ENCODE results near the gene PACSIN2. TPM values are rescaled to one million over a fixed set of nuclear protein-coding genes. Genes with fewer than 3 reads are reported as not detected.

PACSIN2 gene
- total RNA-seq, 5 donors from 2014 or later (not counting 1 experiment from before 2014, with no cell fraction given) = 25.9 to 49.0 (median 40.4) TPM

DNA sequence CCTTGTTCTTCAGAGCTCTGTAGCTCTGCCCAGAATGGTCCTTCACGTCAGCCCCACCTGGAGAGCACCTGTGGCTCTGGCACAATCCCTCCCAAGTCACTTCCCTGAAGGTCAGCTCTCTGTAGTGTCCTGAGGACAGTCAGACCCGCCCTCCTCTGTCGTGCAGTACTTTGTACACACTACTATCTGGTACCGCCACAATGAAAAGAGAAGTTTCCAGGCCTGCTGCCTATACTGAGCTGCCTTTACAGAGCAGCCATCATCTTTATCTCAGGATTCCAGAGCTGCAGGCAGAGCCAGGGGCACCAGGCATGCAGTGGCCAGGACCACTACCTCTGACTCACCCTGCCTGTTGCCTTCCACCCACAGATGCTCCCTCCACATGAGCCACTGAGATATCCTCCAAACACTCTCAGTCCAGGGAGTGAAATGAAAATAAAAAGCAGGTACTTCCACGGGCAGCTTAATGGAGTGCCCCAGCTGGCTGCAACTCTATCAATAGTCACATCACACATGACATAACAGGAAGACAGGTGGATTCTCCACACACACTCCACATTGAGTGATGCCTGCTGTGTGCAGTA, 7.3 kb downstream of the PACSIN2 start:
- H3K9me3 ChIP-seq = no peaks in the 10 kb centered on the region
- Mint-ChIP-seq H3K4me3 (no peak overlapping the region), H3K27ac (peak overlapping the region in 1 of 2 donors; percentile 48), H3K36me3 (no peaks in the 10 kb centered on the region), H3K4me1 (peaks cover 71 to 72% (median 72%) of the 10 kb centered on the region in 3 donors), H3K9me3 (no peaks in the 10 kb centered on the region), H3K27me3 (no peaks in the 10 kb centered on the region)
- POLR2A ChIA-PET = interaction anchor here in 1 of 2 donors (0.6 kb wide), 1 partner anchor 392 kb away, joined by 5 read pairs; no protein-coding TSS in a partner anchor
- H3K4me3 ChIP-seq (ENCODE audit: control insufficient read depth in 1 of 2, extremely low read depth in 1 of 2, low read length in 1 of 2) = no peak overlapping the region
- no peak overlapping the region for H3K27ac ChIP-seq (ENCODE audit: low read length)
- WGBS (ENCODE audit: insufficient coverage) = 83% methylated on average over 5 of the region's 5 CpGs
- DNase-seq = no peak
- CTCF ChIA-PET = interaction anchor here in 1 of 2 donors (0.5 kb wide), 1 partner anchor 12 kb away, joined by 4 read pairs; no protein-coding TSS in a partner anchor
- H3K36me3 ChIP-seq (ENCODE audit: control insufficient read depth in 2 of 2, extremely low read depth in 1 of 2, insufficient read depth in 1 of 2, low read length in 1 of 2) = no peaks in the 10 kb centered on the region
- ATAC-seq (replicated peaks in 1 of 4) = no peak
- H3K4me1 ChIP-seq (ENCODE audit: control insufficient read depth in 1 of 2, extremely low read depth in 1 of 2, insufficient read depth in 2 of 2, low read length in 2 of 2) = peaks cover 2 to 40% of the 10 kb centered on the region in 2 experiments
- no peaks in the 10 kb centered on the region for H3K27me3 ChIP-seq (replicated peaks in 1 of 2; ENCODE audit: control insufficient read depth in 2 of 2, extremely low read depth in 1 of 2, insufficient read depth in 2 of 2, low read length in 1 of 2)

DNA sequence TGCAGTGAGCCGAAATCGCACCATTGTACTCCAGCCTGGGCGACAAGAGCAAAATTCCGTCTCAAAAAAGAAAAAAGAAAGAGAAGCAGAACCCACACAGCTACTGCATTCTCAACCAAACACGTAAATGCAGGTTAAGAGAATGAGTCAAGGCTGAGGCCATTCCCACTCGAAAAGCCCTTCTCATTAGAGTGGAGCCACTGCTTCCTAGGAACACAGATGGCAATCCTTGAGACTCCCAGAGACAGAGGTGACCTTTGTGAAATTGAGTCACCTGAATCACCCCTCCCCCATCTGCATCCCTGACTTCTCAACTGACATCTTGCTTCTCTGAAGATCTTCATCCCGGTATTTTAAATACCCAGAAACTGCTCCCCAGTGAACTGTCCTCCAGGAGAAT, 8.2 kb downstream of the PACSIN2 start:
- peaks cover 5 to 45% of the 10 kb centered on the region in 2 experiments for H3K4me1 ChIP-seq (ENCODE audit: control insufficient read depth in 1 of 2, extremely low read depth in 1 of 2, insufficient read depth in 2 of 2, low read length in 2 of 2)
- no peak overlapping the region for H3K4me3 Mint-ChIP-seq
- peaks cover 75 to 78% (median 76%) of the 10 kb centered on the region in 3 donors for H3K4me1 Mint-ChIP-seq
- H3K36me3 Mint-ChIP-seq = no peaks in the 10 kb centered on the region
- no peak overlapping the region for H3K27ac ChIP-seq (ENCODE audit: low read length)
- H3K27ac Mint-ChIP-seq = no peak overlapping the region
- H3K9me3 Mint-ChIP-seq = no peaks in the 10 kb centered on the region
- no peak for DNase-seq
- H3K36me3 ChIP-seq (ENCODE audit: control insufficient read depth in 2 of 2, extremely low read depth in 1 of 2, insufficient read depth in 1 of 2, low read length in 1 of 2) = no peaks in the 10 kb centered on the region
- WGBS (ENCODE audit: insufficient coverage) = 100% methylated on average over 2 of the region's 7 CpGs
- no peak overlapping the region for H3K4me3 ChIP-seq (ENCODE audit: control insufficient read depth in 1 of 2, extremely low read depth in 1 of 2, low read length in 1 of 2)
- POLR2A ChIA-PET = interaction anchor here in 1 of 2 donors (0.6 kb wide), 1 partner anchor 391 kb away, joined by 5 read pairs; no protein-coding TSS in a partner anchor
- H3K27me3 Mint-ChIP-seq = no peaks in the 10 kb centered on the region
- H3K9me3 ChIP-seq = no peaks in the 10 kb centered on the region
- CTCF ChIA-PET = no interaction called here
- ATAC-seq (replicated peaks in 1 of 4) = no peak
- no peaks in the 10 kb centered on the region for H3K27me3 ChIP-seq (replicated peaks in 1 of 2; ENCODE audit: control insufficient read depth in 2 of 2, extremely low read depth in 1 of 2, insufficient read depth in 2 of 2, low read length in 1 of 2)

DNA sequence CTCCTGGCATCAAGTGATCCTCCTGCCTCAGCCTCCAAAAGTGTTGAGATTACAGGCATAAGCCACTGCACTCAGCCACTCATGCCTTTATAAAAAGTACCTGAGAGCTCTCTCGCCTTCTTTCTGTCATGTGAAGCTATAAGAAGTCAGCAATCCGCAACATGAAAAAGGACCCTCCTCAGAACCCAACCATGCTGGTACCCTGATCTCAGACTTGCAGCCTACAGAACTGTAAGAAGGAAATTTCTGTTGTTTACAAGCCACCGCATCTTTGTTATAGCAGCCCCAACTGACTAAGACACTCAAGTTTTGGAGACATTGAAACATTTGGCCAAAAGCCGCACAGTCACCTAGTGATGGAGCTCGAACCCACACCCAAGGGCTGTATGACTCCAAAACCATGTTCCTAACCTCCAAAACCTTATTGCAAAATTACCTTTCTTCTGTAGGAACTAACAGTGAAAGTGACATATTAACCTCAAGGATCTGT, 8.9 kb downstream of the PACSIN2 start:
- DNase-seq = no peak
- CTCF ChIA-PET = interaction anchor here in 1 of 2 donors (0.5 kb wide), 1 partner anchor 138 kb away, joined by 4 read pairs; no protein-coding TSS in a partner anchor
- Histone ChIP-seq H3K27ac (ENCODE audit: low read length) (no peak overlapping the region), H3K4me1 (ENCODE audit: control insufficient read depth in 1 of 2, extremely low read depth in 1 of 2, insufficient read depth in 2 of 2, low read length in 2 of 2) (peaks cover 12 to 52% of the 10 kb centered on the region in 2 experiments), H3K27me3 (replicated peaks in 1 of 2; ENCODE audit: control insufficient read depth in 2 of 2, extremely low read depth in 1 of 2, insufficient read depth in 2 of 2, low read length in 1 of 2) (no peaks in the 10 kb centered on the region), H3K36me3 (ENCODE audit: control insufficient read depth in 2 of 2, extremely low read depth in 1 of 2, insufficient read depth in 1 of 2, low read length in 1 of 2) (no peaks in the 10 kb centered on the region), H3K4me3 (ENCODE audit: control insufficient read depth in 1 of 2, extremely low read depth in 1 of 2, low read length in 1 of 2) (no peak overlapping the region), H3K9me3 (no peaks in the 10 kb centered on the region)
- H3K27me3 Mint-ChIP-seq = no peaks in the 10 kb centered on the region
- WGBS (ENCODE audit: insufficient coverage) = 95% methylated on average over 3 of the region's 5 CpGs
- peaks cover 75 to 80% (median 78%) of the 10 kb centered on the region in 3 donors for H3K4me1 Mint-ChIP-seq
- no peaks in the 10 kb centered on the region for H3K9me3 Mint-ChIP-seq
- no peaks in the 10 kb centered on the region for H3K36me3 Mint-ChIP-seq
- H3K4me3 Mint-ChIP-seq = no peak overlapping the region
- no peak overlapping the region for H3K27ac Mint-ChIP-seq
- no peak for ATAC-seq (replicated peaks in 1 of 4)
- POLR2A ChIA-PET = no interaction called here

DNA sequence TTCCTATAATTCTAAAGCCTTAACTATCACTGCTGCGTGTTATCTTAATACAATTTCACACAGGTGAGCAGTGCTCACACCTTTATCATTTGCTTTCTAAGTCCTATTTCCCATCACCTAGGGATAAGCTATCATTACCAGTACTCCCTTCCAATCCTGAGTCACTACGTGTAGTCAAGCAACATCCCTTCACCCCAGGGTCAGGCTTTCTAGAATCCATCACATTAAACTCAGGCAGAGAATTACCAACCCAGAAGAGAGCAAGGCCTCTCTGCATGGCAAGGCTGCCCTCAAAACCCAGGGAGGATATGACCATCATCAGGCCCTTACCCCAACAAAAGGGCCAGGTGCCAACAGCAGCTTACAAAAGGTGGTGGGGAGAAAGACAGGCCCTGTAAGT, 9.8 kb downstream of the PACSIN2 start:
- Mint-ChIP-seq H3K36me3 (no peaks in the 10 kb centered on the region), H3K27me3 (no peaks in the 10 kb centered on the region), H3K4me1 (peaks cover 82 to 85% (median 82%) of the 10 kb centered on the region in 3 donors), H3K9me3 (no peaks in the 10 kb centered on the region), H3K4me3 (no peak overlapping the region), H3K27ac (no peak overlapping the region)
- 100% methylated on average over 2 of the region's 2 CpGs for WGBS (ENCODE audit: insufficient coverage)
- ATAC-seq (replicated peaks in 1 of 4) (no peak), DNase-seq (no peak)
- Histone ChIP-seq H3K4me1 (ENCODE audit: control insufficient read depth in 1 of 2, extremely low read depth in 1 of 2, insufficient read depth in 2 of 2, low read length in 2 of 2) (peaks cover 12 to 57% of the 10 kb centered on the region in 2 experiments), H3K4me3 (ENCODE audit: control insufficient read depth in 1 of 2, extremely low read depth in 1 of 2, low read length in 1 of 2) (no peak overlapping the region), H3K27ac (ENCODE audit: low read length) (no peak overlapping the region), H3K27me3 (replicated peaks in 1 of 2; ENCODE audit: control insufficient read depth in 2 of 2, extremely low read depth in 1 of 2, insufficient read depth in 2 of 2, low read length in 1 of 2) (no peaks in the 10 kb centered on the region), H3K9me3 (no peaks in the 10 kb centered on the region), H3K36me3 (ENCODE audit: control insufficient read depth in 2 of 2, extremely low read depth in 1 of 2, insufficient read depth in 1 of 2, low read length in 1 of 2) (no peaks in the 10 kb centered on the region)
- ChIA-PET POLR2A (no interaction called here), CTCF (interaction anchor here in 1 of 2 donors (1.0 kb wide), 1 partner anchor 16 kb away, joined by 5 read pairs; no protein-coding TSS in a partner anchor)

DNA sequence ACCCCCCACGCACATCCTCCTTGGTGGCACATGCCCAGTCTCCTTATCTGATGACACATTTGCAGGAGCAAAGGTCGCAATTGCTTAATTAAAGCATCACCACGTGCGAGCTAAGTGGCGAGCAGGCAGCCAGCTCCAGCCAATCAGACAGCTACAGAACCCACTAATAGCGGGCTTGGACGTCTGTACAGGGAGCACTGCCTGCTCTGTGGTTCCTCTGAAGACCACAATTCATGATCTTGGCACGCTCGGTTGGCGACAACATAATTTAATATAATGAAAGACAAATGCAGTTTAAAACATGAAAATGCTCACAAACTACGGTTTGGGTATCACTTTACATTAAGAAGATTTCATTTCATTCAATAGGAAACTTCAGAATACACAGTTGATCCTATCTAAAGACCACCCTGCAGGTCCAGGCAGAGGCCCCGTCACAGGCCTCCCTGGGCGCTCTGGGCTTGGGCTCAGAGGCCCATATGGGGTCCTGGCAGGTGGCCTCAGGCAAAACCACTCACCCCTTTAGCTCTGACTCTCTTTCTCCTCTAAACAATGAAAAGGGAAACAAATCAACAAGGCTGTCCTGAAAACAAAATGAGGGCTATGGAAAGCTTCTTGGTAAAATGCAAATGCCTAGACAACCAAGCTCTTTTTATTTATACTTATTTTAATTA, 10.4 kb downstream of the PACSIN2 start:
- ChIA-PET CTCF (interaction anchor here in 1 of 2 donors (0.6 to 1.0 kb wide), 2 partner anchors 15 to 18 kb away, joined by 3 to 5 read pairs; no protein-coding TSS in a partner anchor), POLR2A (no interaction called here)
- peak overlapping the region in 1 of 2 donors; percentile 13 for H3K27ac Mint-ChIP-seq
- Histone ChIP-seq H3K36me3 (ENCODE audit: control insufficient read depth in 2 of 2, extremely low read depth in 1 of 2, insufficient read depth in 1 of 2, low read length in 1 of 2) (no peaks in the 10 kb centered on the region), H3K4me3 (ENCODE audit: control insufficient read depth in 1 of 2, extremely low read depth in 1 of 2, low read length in 1 of 2) (no peak overlapping the region), H3K9me3 (no peaks in the 10 kb centered on the region), H3K27ac (ENCODE audit: low read length) (no peak overlapping the region), H3K27me3 (replicated peaks in 1 of 2; ENCODE audit: control insufficient read depth in 2 of 2, extremely low read depth in 1 of 2, insufficient read depth in 2 of 2, low read length in 1 of 2) (no peaks in the 10 kb centered on the region), H3K4me1 (ENCODE audit: control insufficient read depth in 1 of 2, extremely low read depth in 1 of 2, insufficient read depth in 2 of 2, low read length in 2 of 2) (peaks cover 12 to 61% of the 10 kb centered on the region in 2 experiments)
- H3K27me3 Mint-ChIP-seq = no peaks in the 10 kb centered on the region
- H3K4me1 Mint-ChIP-seq = peaks cover 82 to 89% (median 86%) of the 10 kb centered on the region in 3 donors
- H3K9me3 Mint-ChIP-seq = no peaks in the 10 kb centered on the region
- H3K4me3 Mint-ChIP-seq = no peak overlapping the region
- WGBS (ENCODE audit: insufficient coverage) = 59% methylated on average over 7 of the region's 13 CpGs
- no peaks in the 10 kb centered on the region for H3K36me3 Mint-ChIP-seq
- ATAC-seq (replicated peaks in 1 of 4) = no peak
- peak in 1 of 35 experiments; percentile 19 for DNase-seq

DNA sequence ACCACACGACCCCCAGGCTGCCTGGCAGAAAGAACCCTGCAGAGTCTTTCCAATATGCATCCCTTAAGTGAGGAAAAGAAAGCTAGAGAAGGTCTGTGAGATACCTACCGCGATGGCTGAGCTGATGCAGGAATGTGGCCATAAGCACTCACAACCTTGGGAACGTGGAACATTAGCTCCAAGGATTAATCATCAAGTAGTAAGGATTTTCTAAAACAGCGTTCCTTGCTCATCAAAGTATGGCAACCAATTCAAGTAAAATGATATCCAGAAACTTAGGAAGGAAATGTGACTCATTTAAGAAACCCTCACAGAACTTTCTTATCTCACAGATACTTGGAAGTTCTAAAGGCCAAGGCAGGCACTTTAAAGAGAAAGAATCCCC, 12.8 kb downstream of the PACSIN2 start:
- Histone ChIP-seq H3K4me1 (ENCODE audit: control insufficient read depth in 1 of 2, extremely low read depth in 1 of 2, insufficient read depth in 2 of 2, low read length in 2 of 2) (peaks cover 12 to 63% of the 10 kb centered on the region in 2 experiments), H3K27ac (ENCODE audit: low read length) (no peak overlapping the region), H3K27me3 (replicated peaks in 1 of 2; ENCODE audit: control insufficient read depth in 2 of 2, extremely low read depth in 1 of 2, insufficient read depth in 2 of 2, low read length in 1 of 2) (no peaks in the 10 kb centered on the region), H3K36me3 (ENCODE audit: control insufficient read depth in 2 of 2, extremely low read depth in 1 of 2, insufficient read depth in 1 of 2, low read length in 1 of 2) (no peaks in the 10 kb centered on the region), H3K4me3 (ENCODE audit: control insufficient read depth in 1 of 2, extremely low read depth in 1 of 2, low read length in 1 of 2) (no peak overlapping the region), H3K9me3 (no peaks in the 10 kb centered on the region)
- CTCF ChIA-PET = no interaction called here
- H3K27ac Mint-ChIP-seq = peak overlapping the region; percentile 55 to 67
- POLR2A ChIA-PET = no interaction called here
- no peak for DNase-seq
- ATAC-seq (replicated peaks in 1 of 4) = no peak
- no peak overlapping the region for H3K4me3 Mint-ChIP-seq
- H3K9me3 Mint-ChIP-seq = no peaks in the 10 kb centered on the region
- WGBS (ENCODE audit: insufficient coverage) = 87% methylated on average over 3 of the region's 5 CpGs
- H3K36me3 Mint-ChIP-seq = no peaks in the 10 kb centered on the region
- no peaks in the 10 kb centered on the region for H3K27me3 Mint-ChIP-seq
- H3K4me1 Mint-ChIP-seq = peaks cover 88 to 90% (median 89%) of the 10 kb centered on the region in 3 donors

All from T-cell (primary cell).